Chondrocyte (in vitro differentiated cells): ENCODE measurements around the gene DDN. TPM values are rescaled to one million over a fixed set of nuclear protein-coding genes. Genes with fewer than 3 reads are reported as not detected.

Experiments used
- DNase-seq: peaks from one replicate; pipeline ENCODE4 v3.0.0; 2021; ENCODE audit warnings: mixed read lengths, low spot score
- H3K27ac Mint-ChIP-seq: one replicate; pipeline ENCODE4 v1.8.0; 2021; ENCODE audit warnings: mild to moderate bottlenecking, moderate library complexity, mixed read lengths; ENCODE audit not compliant: unreplicated experiment
- H3K27me3 Mint-ChIP-seq: 2 replicates; pipeline ENCODE4 v1.8.0; 2021; ENCODE audit warnings: low read depth, mixed read lengths
- H3K36me3 Mint-ChIP-seq: 2 replicates; pipeline ENCODE4 v1.8.0; 2021; ENCODE audit warnings: low read depth, mixed read lengths
- H3K4me1 Mint-ChIP-seq: 2 replicates; pipeline ENCODE4 v1.8.0; 2021; ENCODE audit warnings: low read depth, mild to moderate bottlenecking, mixed read lengths
- H3K4me3 Mint-ChIP-seq: one replicate; pipeline ENCODE4 v1.8.0; 2021; ENCODE audit warnings: mild to moderate bottlenecking, moderate library complexity, mixed read lengths; ENCODE audit not compliant: unreplicated experiment
- H3K9me3 Mint-ChIP-seq: 2 replicates; pipeline ENCODE4 v1.8.0; 2021; ENCODE audit warnings: low read depth, mixed read lengths
- total RNA-seq: library from RNA; stranded (reverse); gene quantifications from 3 replicates; pipeline ENCODE4 v1.2.1, GENCODE V29; 2021
- TF ChIP-seq, protein P1 (sequence below): fragments of 200-600 bp; sonication (generic); IDR thresholded peaks from 2 replicates; pipeline ENCODE4 v1.5.0; 2021; ENCODE audit warnings: antibody characterized with exemption, mild to moderate bottlenecking, moderate library complexity

The DDN gene
- total RNA-seq, 1 donor from 2014 or later: 0.72 TPM

DNA sequence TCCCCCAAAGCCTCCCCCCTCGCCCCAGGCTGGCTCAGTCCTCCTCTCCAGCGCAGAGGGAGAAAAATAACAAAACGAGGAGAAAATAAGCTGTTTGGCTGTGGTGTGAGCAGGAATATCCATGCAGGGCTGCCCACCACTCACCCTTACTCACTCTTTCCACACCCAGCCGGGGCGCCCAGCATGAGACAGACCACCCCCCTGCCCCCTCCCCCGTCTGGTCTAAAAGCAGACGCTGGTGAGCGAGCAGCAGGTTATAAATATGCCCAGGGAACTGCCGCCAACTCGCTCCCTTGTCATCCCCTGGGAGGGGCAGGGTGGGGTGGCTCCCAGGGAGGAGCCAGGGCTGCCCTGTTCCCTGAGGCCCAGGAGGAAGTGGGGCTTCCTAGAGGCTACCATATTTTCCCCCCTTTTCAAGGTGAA lies 13.7 kb downstream of the DDN start:
- peaks cover 30% of the 10 kb centered on the region for H3K4me1 Mint-ChIP-seq
- peaks cover 2% of the 10 kb centered on the region for H3K36me3 Mint-ChIP-seq
- H3K27me3 Mint-ChIP-seq: peaks cover 66% of the 10 kb centered on the region
- no peaks in the 10 kb centered on the region for H3K9me3 Mint-ChIP-seq
- DNase-seq: no peak
- H3K27ac Mint-ChIP-seq: peak overlapping the region; percentile 32
- TF ChIP-seq, protein P1, sequence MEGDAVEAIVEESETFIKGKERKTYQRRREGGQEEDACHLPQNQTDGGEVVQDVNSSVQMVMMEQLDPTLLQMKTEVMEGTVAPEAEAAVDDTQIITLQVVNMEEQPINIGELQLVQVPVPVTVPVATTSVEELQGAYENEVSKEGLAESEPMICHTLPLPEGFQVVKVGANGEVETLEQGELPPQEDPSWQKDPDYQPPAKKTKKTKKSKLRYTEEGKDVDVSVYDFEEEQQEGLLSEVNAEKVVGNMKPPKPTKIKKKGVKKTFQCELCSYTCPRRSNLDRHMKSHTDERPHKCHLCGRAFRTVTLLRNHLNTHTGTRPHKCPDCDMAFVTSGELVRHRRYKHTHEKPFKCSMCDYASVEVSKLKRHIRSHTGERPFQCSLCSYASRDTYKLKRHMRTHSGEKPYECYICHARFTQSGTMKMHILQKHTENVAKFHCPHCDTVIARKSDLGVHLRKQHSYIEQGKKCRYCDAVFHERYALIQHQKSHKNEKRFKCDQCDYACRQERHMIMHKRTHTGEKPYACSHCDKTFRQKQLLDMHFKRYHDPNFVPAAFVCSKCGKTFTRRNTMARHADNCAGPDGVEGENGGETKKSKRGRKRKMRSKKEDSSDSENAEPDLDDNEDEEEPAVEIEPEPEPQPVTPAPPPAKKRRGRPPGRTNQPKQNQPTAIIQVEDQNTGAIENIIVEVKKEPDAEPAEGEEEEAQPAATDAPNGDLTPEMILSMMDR: no peak
- no peak overlapping the region for H3K4me3 Mint-ChIP-seq

DNA sequence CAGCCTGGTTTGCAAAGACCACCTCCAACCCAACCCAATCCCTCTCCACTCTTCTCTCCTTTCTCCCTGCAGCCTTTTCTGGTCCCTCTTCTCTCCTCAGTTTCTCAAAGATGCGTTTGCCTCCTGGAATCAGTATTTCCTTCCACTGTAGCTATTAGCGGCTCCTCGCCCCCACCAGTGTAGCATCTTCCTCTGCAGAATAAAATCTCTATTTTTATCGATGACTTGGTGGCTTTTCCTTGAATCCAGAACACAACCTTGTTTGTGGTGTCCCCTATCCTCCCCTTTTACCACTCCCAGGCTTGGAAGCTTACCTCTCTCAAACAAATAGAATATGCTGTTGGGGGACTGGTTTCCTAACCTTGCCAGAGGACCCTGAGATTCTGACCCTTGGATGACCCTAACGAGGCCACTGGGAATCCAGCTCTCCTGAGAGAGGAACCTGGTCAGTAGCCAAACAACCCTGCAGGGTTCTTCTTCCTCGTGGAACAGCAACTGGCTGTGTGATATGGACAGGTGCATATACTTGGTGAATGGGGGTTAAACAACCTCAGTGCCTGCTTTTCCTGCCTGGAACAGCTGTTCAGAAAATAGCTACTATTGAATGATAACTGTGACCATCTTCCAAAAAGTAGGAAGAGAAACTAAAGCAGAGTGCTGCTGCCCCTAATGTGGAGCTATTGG lies 16.6 kb downstream of the DDN start:
- Mint-ChIP-seq H3K27me3 (peaks cover 71% of the 10 kb centered on the region), H3K27ac (no peak overlapping the region), H3K4me1 (peaks cover 54% of the 10 kb centered on the region), H3K4me3 (no peak overlapping the region), H3K9me3 (no peaks in the 10 kb centered on the region), H3K36me3 (peaks cover 2% of the 10 kb centered on the region)
- TF ChIP-seq, protein P1: no peak
- no peak for DNase-seq

DNA sequence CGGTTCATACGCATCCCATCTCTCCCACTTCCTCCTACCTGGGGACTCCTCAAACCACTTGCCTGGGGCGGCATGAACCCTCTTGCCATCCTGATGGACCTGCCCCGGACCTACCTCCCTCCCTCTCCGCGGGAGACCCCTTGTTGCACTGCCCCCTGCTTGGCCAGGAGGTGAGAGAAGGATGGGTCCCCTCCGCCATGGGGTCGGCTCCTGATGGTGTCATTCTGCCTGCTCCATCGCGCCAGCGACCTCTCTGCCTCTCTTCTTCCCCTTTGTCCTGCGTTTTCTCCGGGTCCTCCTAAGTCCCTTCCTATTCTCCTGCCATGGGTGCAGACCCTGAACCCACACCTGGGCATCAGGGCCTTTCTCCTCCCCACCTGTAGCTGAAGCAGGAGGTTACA lies 17.4 kb downstream of the DDN start:
- DNase-seq: no peak
- H3K27me3 Mint-ChIP-seq: peaks cover 71% of the 10 kb centered on the region
- TF ChIP-seq, protein P1: no peak

DNA sequence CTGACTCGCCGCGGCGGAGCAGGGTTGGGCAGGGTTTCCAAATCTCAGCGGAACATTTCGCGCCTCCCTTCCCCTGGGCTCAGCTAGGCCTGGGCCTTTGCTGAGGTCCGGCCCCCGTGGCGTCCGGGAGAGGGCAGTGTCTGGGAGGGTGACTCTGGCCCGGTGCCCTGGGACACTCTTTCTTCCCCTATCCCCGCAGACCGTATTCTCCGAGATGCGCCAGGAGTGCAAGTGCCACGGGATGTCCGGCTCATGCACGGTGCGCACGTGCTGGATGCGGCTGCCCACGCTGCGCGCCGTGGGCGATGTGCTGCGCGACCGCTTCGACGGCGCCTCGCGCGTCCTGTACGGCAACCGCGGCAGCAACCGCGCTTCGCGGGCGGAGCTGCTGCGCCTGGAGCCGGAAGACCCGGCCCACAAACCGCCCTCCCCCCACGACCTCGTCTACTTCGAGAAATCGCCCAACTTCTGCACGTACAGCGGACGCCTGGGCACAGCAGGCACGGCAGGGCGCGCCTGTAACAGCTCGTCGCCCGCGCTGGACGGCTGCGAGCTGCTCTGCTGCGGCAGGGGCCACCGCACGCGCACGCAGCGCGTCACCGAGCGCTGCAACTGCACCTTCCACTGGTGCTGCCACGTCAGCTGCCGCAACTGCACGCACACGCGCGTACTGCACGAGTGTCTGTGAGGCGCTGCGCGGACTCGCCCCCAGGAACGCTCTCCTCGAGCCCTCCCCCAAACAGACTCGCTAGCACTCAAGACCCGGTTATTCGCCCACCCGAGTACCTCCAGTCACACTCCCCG lies 18.0 kb downstream of the DDN start:
- Mint-ChIP-seq H3K9me3 (no peaks in the 10 kb centered on the region), H3K27ac (peak overlapping the region; percentile 46), H3K36me3 (peaks cover 2% of the 10 kb centered on the region), H3K4me1 (peaks cover 59% of the 10 kb centered on the region), H3K27me3 (peaks cover 76% of the 10 kb centered on the region), H3K4me3 (peak overlapping the region; percentile 57)
- TF ChIP-seq, protein P1: peak; percentile 63
- no peak for DNase-seq

More for the DNA sequence above, 17.4 kb downstream of the DDN start:
- H3K27ac Mint-ChIP-seq: peak overlapping the region; percentile 46
- no peaks in the 10 kb centered on the region for H3K9me3 Mint-ChIP-seq
- H3K4me3 Mint-ChIP-seq: peak overlapping the region; percentile 57
- peaks cover 59% of the 10 kb centered on the region for H3K4me1 Mint-ChIP-seq
- peaks cover 2% of the 10 kb centered on the region for H3K36me3 Mint-ChIP-seq

DNA sequence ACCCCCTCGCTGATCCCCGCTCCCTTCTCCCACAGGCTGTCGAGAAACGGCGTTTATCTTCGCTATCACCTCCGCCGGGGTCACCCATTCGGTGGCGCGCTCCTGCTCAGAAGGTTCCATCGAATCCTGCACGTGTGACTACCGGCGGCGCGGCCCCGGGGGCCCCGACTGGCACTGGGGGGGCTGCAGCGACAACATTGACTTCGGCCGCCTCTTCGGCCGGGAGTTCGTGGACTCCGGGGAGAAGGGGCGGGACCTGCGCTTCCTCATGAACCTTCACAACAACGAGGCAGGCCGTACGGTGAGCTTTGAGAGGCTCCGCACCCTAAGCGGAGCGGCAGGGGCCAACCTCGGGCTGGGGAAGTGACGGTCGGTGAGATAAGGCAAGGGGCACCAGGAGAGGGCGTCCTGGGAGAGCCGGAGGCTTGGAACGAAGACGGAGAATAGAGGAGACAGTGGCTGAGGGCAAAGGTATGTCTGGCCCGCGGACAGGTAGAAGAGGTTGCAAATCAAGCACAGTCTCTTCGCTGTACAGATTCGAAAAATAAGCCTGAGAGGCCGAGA lies 18.7 kb downstream of the DDN start:
- Mint-ChIP-seq H3K9me3 (no peaks in the 10 kb centered on the region), H3K27ac (no peak overlapping the region), H3K27me3 (peaks cover 79% of the 10 kb centered on the region), H3K4me1 (peaks cover 53% of the 10 kb centered on the region), H3K4me3 (peak overlapping the region; percentile 38), H3K36me3 (peaks cover 2% of the 10 kb centered on the region)
- TF ChIP-seq, protein P1: no peak
- DNase-seq: no peak
